Heart left ventricle (tissue), 13 donors: Measurements from ENCODE around the gene CFAP46.

Experiments
- POLR2A ChIP-seq, 2 donors: fragments of 450-650 bp; IDR thresholded peaks; one replicate each; pipeline ENCODE4 v1.6.1; 2017; ENCODE audit warnings: antibody characterized with exemption in 2 of 2, mild to moderate bottlenecking in 2 of 2, moderate library complexity in 2 of 2
- TF ChIP-seq, protein P1 (sequence below), 12 donors: fragments of 200-600 bp; sonication (generic) in 4 of 12; IDR thresholded peaks; one replicate each; pipeline versions ENCODE4 v1.5.0 to v1.8.0; 2018 to 2022; ENCODE audit warnings: antibody characterized with exemption in 12 of 12, mild to moderate bottlenecking in 5 of 12
- donor health status: ischemic (EF 13 %, LVEDD 7.1; RV severe dilation, severe dysfunction).
- donor health status: DM: no; HTN: yes; CAD: no.
- donor health status: DM: no; HTN: no; CAD: no.
- donor health status: ischemic (EF 25% LVEDD 6.9; RV normal size, moderate dysfunction).
- donor health status: ischemic (EF 25% LVEDD 5.7; RV mildly dilated, moderate dysfunction).
- donor health status: ischemic (EF 35%, LVEDD 5.7; RV mildly dilated, moderate dysfunction).
- donor health status: nonischemic (EF 11% LVEDD 7.7; RV severe dilation, severe dysfunction).
- donor health status: DM: yes; HTN: yes; CAD: no.
- donor health status: PGD.
- donor health status: ischemic (EF 29% LVEDD 5.4; RV normal size, mild dysfunction).
- donor health status: nonischemic (EF 23%, LVEDD 6.1; RV moderate dilation, normal function).

DNA sequence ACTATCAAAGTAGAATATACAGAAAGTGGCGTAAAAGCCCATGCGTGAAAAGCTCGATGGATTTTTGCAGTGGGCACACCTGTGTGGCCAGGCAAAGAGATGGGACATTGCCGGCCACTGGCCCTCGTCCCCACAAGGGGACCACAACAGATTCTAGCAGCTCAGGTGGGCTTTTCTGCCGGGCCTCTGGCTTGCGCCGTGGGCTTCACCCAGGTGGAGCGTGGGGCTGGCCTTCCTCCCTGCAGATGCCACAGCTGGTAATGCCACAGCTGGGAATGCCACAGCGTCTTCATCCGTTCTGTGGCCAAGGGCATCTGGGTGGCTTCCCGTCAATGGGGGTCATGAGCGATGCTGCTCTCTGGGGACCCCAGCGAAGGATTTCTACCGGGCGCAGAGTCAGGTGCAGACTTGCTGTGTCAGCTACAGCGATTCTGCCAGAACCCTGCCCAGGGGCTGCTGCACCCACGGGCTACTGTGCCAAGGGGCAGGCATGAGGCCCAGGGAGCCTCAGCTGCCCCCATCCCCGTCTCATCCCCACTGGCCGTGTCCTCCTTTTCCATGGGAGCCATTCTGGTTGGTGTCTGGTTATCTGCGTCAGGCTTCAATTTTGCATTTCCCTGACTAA lies 103.9 kb downstream of the CFAP46 start:
- TF ChIP-seq, protein P1, sequence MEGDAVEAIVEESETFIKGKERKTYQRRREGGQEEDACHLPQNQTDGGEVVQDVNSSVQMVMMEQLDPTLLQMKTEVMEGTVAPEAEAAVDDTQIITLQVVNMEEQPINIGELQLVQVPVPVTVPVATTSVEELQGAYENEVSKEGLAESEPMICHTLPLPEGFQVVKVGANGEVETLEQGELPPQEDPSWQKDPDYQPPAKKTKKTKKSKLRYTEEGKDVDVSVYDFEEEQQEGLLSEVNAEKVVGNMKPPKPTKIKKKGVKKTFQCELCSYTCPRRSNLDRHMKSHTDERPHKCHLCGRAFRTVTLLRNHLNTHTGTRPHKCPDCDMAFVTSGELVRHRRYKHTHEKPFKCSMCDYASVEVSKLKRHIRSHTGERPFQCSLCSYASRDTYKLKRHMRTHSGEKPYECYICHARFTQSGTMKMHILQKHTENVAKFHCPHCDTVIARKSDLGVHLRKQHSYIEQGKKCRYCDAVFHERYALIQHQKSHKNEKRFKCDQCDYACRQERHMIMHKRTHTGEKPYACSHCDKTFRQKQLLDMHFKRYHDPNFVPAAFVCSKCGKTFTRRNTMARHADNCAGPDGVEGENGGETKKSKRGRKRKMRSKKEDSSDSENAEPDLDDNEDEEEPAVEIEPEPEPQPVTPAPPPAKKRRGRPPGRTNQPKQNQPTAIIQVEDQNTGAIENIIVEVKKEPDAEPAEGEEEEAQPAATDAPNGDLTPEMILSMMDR (IDR thresholded peaks at IDR 0.05): no peak
- no peak for TF ChIP-seq POLR2A (IDR thresholded peaks at IDR 0.05)
